22Rv1 (cell line): Measurements from ENCODE around the gene ATRX.
A peak's percentile ranks its signal among the peaks of the same experiment; 100 is the strongest.
"Not testable (repeated sequence)": the region's sequence is repeated elsewhere in the genome, so short reads cannot be mapped to it uniquely, and the experiment has no call there.

ENCODE experiments used
- H3K27ac ChIP-seq: fragments of 450-650 bp; 2 replicates; pipeline ENCODE4 v1.5.1; 2017
- CTCF ChIP-seq: fragments of 450-650 bp; IDR thresholded peaks from 2 replicates; pipeline ENCODE4 v1.5.1; 2017; ENCODE audit warnings: mild to moderate bottlenecking
- ZFX ChIP-seq: fragments of 450-650 bp; IDR thresholded peaks from 2 replicates; pipeline ENCODE4 v1.6.1; 2017; ENCODE audit warnings: antibody characterized with exemption, borderline replicate concordance

Gene ATRX

GRCh38 chrX:77785486-77786364 lies at the start of gene ATRX:
Gene ATRX (minus strand): TSS chrX:77786216. CDS start chrX:77786001, 215 bp downstream.
- H3K27ac ChIP-seq, result peak within 1 kb of the TSS; percentile 72
- TF ChIP-seq ZFX, result no peak
- no peak for TF ChIP-seq CTCF

GRCh38 chrX:77831544-77831943 lies 45.5 kb upstream of the ATRX start:
- not testable (repeated sequence) for H3K27ac ChIP-seq

- H3K27ac ChIP-seq, result not testable (repeated sequence)
These were observed 36.0 kb upstream of the ATRX start for GRCh38 chrX:77821989-77822388.

GRCh38 chrX:77820091-77820727 lies 34.2 kb upstream of the ATRX start:
- no peak overlapping the region for H3K27ac ChIP-seq
- TF ChIP-seq CTCF, result no peak

- TF ChIP-seq ZFX, result no peak
- no peak for TF ChIP-seq CTCF
- H3K27ac ChIP-seq, result no peak overlapping the region
These were observed 28.2 kb upstream of the ATRX start for GRCh38 chrX:77814210-77814609.

GRCh38 chrX:77802201-77802600 lies 16.2 kb upstream of the ATRX start:
- H3K27ac ChIP-seq, result no peak overlapping the region
- TF ChIP-seq ZFX (no peak), CTCF (no peak)

GRCh38 chrX:77795124-77795523 lies 9.1 kb upstream of the ATRX start:
- no peak for TF ChIP-seq CTCF
- TF ChIP-seq ZFX, result no peak
- H3K27ac ChIP-seq, result no peak overlapping the region

GRCh38 chrX:77793946-77794345 lies 7.9 kb upstream of the ATRX start:
- no peak overlapping the region for H3K27ac ChIP-seq
- no peak for TF ChIP-seq CTCF
- no peak for TF ChIP-seq ZFX
